ENCODE data around the gene BATF. TPM values are rescaled to one million over a fixed set of nuclear protein-coding genes. Genes with fewer than 3 reads are reported as not detected.

BATF gene
- total RNA-seq, 1 experiment from 2014 or later, result 0.69 TPM

DNA sequence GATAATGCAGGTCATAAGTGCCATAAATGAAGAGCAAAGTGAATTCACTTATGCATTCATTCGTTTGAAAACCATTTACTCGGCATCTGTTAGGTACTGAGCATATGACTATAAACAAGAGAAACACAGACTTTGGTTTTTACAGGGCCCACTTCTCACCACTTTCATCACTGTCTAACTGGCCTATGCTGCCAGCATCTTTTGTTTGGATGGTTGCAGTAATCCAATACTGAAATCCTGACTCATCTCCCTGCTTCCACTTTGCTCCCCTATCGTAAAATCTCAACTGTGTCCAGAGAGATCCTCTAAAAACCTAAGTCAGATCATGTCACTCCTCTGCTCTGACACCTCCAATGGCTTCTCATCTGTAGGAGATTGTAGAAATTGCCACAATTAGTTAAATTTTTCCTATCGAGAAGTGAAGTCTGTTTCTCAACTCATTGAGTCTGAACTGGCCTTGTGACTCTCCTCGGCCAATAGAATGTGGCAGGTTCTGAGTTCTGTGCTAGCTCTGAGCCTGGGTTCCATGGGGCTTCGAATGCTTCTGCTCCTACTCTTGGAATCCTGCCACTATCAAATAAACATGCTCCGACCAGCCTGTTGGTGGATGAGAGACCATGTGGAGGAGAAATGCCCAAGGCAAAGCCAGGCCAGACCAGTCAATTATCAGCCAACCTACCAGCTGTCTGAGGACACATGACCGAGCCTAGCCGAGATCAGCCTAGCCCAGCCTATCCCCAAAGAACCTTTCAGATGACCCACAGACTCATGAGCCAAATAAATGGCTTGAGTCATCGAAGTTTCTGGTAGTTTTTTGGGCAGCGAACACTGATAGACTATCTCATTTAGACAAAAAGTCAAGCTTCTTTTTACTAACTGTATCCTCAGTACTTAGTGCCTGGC, 2.2 kb upstream of the BATF start:
- ATAC-seq (no peak), DNase-seq (ENCODE audit: low read depth, low spot score) (no peak)
- no peak overlapping the region for H3K9ac ChIP-seq (ENCODE audit: low read length)
- H3K36me3 ChIP-seq (ENCODE audit: control insufficient read depth in 1 of 2, insufficient read depth in 2 of 2, low read length in 2 of 2), result no peaks in the 10 kb centered on the region
- no peak overlapping the region for H3K27ac ChIP-seq (ENCODE audit: low read depth, low read length)
- no peaks in the 10 kb centered on the region for H3K9me3 ChIP-seq (ENCODE audit: control insufficient read depth in 1 of 2, insufficient read depth in 1 of 2, low read depth in 1 of 2, low read length in 2 of 2)
- intact Hi-C loops (cut with micrococcal nuclease), result no loop called here
- no peak overlapping the region for H2AFZ ChIP-seq (ENCODE audit: low read depth, low read length, poor library complexity, severe bottlenecking)
- BruUV-seq (replicated peaks), result no TSS peak
- POLR2A ChIA-PET, result no interaction called here
- no peaks in the 10 kb centered on the region for H3K79me2 ChIP-seq (ENCODE audit: insufficient read depth, low read length)
- TF ChIP-seq RAD21 (IDR thresholded peaks at IDR 0.05; ENCODE audit: low read depth), result no peak
- TF ChIP-seq SRF (IDR thresholded peaks at IDR 0.05; ENCODE audit: low read depth), result no peak
- no peak for TF ChIP-seq SIN3A (IDR thresholded peaks at IDR 0.05; ENCODE audit: low read depth)
- no peak for TF ChIP-seq CEBPB (IDR thresholded peaks at IDR 0.05; ENCODE audit: low read depth)
- no peak for TF ChIP-seq EZH2 (IDR thresholded peaks at IDR 0.05)
- TF ChIP-seq, protein P1, sequence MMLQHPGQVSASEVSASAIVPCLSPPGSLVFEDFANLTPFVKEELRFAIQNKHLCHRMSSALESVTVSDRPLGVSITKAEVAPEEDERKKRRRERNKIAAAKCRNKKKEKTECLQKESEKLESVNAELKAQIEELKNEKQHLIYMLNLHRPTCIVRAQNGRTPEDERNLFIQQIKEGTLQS (IDR thresholded peaks at IDR 0.05), result no peak
- TF ChIP-seq FOSL1 (IDR thresholded peaks at IDR 0.05; ENCODE audit: low read depth), result no peak
- RAD21 ChIA-PET (ENCODE audit: low non-redundant PET in 1 of 2, low total read pairs in 2 of 2, uncharacterized antibody in 2 of 2, unreplicated experiment in 2 of 2), result no interaction called here
- no peaks in the 10 kb centered on the region for H3K9me2 ChIP-seq (ENCODE audit: insufficient read depth)
- CTCF ChIA-PET, result interaction anchor here (1.5 kb wide), 1 partner anchor 41 kb away, joined by 5 read pairs; no protein-coding TSS in a partner anchor
- H4K20me1 ChIP-seq (ENCODE audit: insufficient read depth), result no peaks in the 10 kb centered on the region
- H3K4me2 ChIP-seq (ENCODE audit: low read length), result no peak overlapping the region
- no peaks in the 10 kb centered on the region for H3K4me1 ChIP-seq (ENCODE audit: control insufficient read depth in 1 of 2, insufficient read depth in 2 of 2, low read length in 2 of 2)
- no peak overlapping the region for H3K4me3 ChIP-seq (replicated peaks in 1 of 2; ENCODE audit: low read depth in 1 of 2, low read length in 2 of 2)
- peaks cover 6% of the 10 kb centered on the region; the same call in 1 of the 2 replicates for H3K27me3 ChIP-seq (ENCODE audit: insufficient read depth, low read length)

DNA sequence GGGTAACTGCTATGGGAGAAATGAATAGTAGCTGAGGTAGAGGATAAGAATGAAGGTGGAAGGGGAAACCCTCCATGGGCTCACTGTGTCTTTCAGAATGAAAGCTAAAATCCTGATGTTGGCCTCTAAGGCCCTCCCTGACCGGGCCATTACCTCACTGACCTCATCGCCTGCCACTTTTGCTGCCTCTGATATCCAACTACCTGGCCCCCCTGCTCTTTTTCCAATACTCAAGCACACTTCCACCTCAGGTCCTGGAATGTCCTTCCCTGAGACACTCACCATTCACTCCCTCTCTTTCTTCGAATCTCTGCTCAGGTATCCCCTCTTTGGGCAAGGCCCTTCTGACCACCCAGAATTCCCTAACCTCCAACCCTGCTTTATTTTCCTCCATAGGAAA, 1.4 kb upstream of the BATF start:
- Histone ChIP-seq H3K4me2 (ENCODE audit: low read length) (no peak overlapping the region), H3K79me2 (ENCODE audit: insufficient read depth, low read length) (no peaks in the 10 kb centered on the region), H3K4me3 (replicated peaks in 1 of 2; ENCODE audit: low read depth in 1 of 2, low read length in 2 of 2) (no peak overlapping the region), H3K27me3 (ENCODE audit: insufficient read depth, low read length) (peaks cover 6% of the 10 kb centered on the region; the same call in 1 of the 2 replicates), H3K27ac (ENCODE audit: low read depth, low read length) (no peak overlapping the region), H2AFZ (ENCODE audit: low read depth, low read length, poor library complexity, severe bottlenecking) (no peak overlapping the region), H3K9me2 (ENCODE audit: insufficient read depth) (no peaks in the 10 kb centered on the region), H3K9me3 (ENCODE audit: control insufficient read depth in 1 of 2, insufficient read depth in 1 of 2, low read depth in 1 of 2, low read length in 2 of 2) (no peaks in the 10 kb centered on the region), H3K36me3 (ENCODE audit: control insufficient read depth in 1 of 2, insufficient read depth in 2 of 2, low read length in 2 of 2) (no peaks in the 10 kb centered on the region), H3K4me1 (ENCODE audit: control insufficient read depth in 1 of 2, insufficient read depth in 2 of 2, low read length in 2 of 2) (no peaks in the 10 kb centered on the region), H4K20me1 (ENCODE audit: insufficient read depth) (no peaks in the 10 kb centered on the region), H3K9ac (ENCODE audit: low read length) (no peak overlapping the region)
- CTCF ChIA-PET, result interaction anchor here (1.5 kb wide), 1 partner anchor 40 kb away, joined by 5 read pairs; no protein-coding TSS in a partner anchor
- no TSS peak for BruUV-seq (replicated peaks)
- intact Hi-C loops (cut with micrococcal nuclease), result no loop called here
- ATAC-seq (no peak), DNase-seq (ENCODE audit: low read depth, low spot score) (no peak)
- POLR2A ChIA-PET, result no interaction called here
- RAD21 ChIA-PET (ENCODE audit: low non-redundant PET in 1 of 2, low total read pairs in 2 of 2, uncharacterized antibody in 2 of 2, unreplicated experiment in 2 of 2), result no interaction called here
- TF ChIP-seq, protein P2, sequence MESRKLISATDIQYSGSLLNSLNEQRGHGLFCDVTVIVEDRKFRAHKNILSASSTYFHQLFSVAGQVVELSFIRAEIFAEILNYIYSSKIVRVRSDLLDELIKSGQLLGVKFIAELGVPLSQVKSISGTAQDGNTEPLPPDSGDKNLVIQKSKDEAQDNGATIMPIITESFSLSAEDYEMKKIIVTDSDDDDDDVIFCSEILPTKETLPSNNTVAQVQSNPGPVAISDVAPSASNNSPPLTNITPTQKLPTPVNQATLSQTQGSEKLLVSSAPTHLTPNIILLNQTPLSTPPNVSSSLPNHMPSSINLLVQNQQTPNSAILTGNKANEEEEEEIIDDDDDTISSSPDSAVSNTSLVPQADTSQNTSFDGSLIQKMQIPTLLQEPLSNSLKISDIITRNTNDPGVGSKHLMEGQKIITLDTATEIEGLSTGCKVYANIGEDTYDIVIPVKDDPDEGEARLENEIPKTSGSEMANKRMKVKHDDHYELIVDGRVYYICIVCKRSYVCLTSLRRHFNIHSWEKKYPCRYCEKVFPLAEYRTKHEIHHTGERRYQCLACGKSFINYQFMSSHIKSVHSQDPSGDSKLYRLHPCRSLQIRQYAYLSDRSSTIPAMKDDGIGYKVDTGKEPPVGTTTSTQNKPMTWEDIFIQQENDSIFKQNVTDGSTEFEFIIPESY (IDR thresholded peaks at IDR 0.05; ENCODE audit: extremely low read depth, insufficient replicate concordance, low read length), result no peak
- TF ChIP-seq POLR2AphosphoS5 (IDR thresholded peaks at IDR 0.05; ENCODE audit: low read depth, low read length) (no peak), ZFX (IDR thresholded peaks at IDR 0.05) (no peak), ELF1 (IDR thresholded peaks at IDR 0.05; ENCODE audit: borderline replicate concordance, low read depth) (no peak), CBX3 (IDR thresholded peaks at IDR 0.05; ENCODE audit: low read depth) (no peak), EZH2phosphoT487 (IDR thresholded peaks at IDR 0.05; ENCODE audit: borderline replicate concordance) (no peak), ZNF274 (IDR thresholded peaks at IDR 0.05; ENCODE audit: low read depth, low read length) (no peak), TCF7L2 (IDR thresholded peaks at IDR 0.05; ENCODE audit: borderline replicate concordance, extremely low read depth, insufficient read depth, insufficient read length) (no peak)
- TF ChIP-seq, protein P3, sequence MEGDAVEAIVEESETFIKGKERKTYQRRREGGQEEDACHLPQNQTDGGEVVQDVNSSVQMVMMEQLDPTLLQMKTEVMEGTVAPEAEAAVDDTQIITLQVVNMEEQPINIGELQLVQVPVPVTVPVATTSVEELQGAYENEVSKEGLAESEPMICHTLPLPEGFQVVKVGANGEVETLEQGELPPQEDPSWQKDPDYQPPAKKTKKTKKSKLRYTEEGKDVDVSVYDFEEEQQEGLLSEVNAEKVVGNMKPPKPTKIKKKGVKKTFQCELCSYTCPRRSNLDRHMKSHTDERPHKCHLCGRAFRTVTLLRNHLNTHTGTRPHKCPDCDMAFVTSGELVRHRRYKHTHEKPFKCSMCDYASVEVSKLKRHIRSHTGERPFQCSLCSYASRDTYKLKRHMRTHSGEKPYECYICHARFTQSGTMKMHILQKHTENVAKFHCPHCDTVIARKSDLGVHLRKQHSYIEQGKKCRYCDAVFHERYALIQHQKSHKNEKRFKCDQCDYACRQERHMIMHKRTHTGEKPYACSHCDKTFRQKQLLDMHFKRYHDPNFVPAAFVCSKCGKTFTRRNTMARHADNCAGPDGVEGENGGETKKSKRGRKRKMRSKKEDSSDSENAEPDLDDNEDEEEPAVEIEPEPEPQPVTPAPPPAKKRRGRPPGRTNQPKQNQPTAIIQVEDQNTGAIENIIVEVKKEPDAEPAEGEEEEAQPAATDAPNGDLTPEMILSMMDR (IDR thresholded peaks at IDR 0.05 in 2 of 3, conservative IDR thresholded peaks at IDR 0.05 in 1 of 3; ENCODE audit: borderline replicate concordance in 1 of 3, insufficient read depth in 1 of 3, low read depth in 2 of 3, low read length in 2 of 3), result no peak
